ENCODE results near the gene CLEC9A.

The CLEC9A gene

GRCh38 chr12:10048526-10048925, 18.0 kb downstream of the CLEC9A start:
- DNase-seq, result no peak
- no peaks in the 10 kb centered on the region for H3K4me1 ChIP-seq
- no peak for TF ChIP-seq CTCF (IDR thresholded peaks at IDR 0.05; ENCODE audit: low read depth, low read length)

GRCh38 chr12:10052193-10052913, 21.9 kb downstream of the CLEC9A start:
- TF ChIP-seq CTCF (IDR thresholded peaks at IDR 0.05; ENCODE audit: low read depth, low read length), result no peak
- H3K36me3 ChIP-seq, result no peaks in the 10 kb centered on the region
- no peaks in the 10 kb centered on the region for H3K9me3 ChIP-seq
- no peaks in the 10 kb centered on the region for H3K27me3 ChIP-seq
- H3K4me1 ChIP-seq, result no peaks in the 10 kb centered on the region
- no peak overlapping the region for H3K4me3 ChIP-seq (ENCODE audit: low read depth, low read length)
- no peak for DNase-seq

More at GRCh38 chr12:10048526-10048925, 18.0 kb downstream of the CLEC9A start:
- no peaks in the 10 kb centered on the region for H3K27me3 ChIP-seq
- H3K4me3 ChIP-seq (ENCODE audit: low read depth, low read length), result no peak overlapping the region
- H3K9me3 ChIP-seq, result no peaks in the 10 kb centered on the region
- no peaks in the 10 kb centered on the region for H3K36me3 ChIP-seq

DNA sequence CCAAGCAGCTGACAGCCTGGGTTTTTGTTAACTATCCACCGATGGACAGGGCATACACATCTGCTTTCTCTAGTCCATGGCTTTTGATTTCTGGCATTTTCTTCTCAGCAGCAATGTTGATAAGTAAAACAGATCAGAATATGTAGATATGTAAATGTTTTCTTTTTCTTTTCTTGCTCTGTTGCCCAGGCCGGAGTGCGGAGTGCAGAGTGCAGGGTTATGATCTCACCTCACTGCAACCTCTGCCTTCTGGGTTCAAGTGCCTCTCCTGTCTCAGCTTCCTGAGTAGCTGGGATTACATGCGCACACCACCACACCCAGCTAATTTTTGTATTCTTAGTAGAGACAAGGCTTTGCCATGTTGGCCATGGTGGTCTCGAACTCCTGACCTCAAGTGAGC, 27.9 kb downstream of the CLEC9A start:
- Histone ChIP-seq H3K27me3 (no peaks in the 10 kb centered on the region; the same call in 1 of the 2 replicates), H3K4me3 (ENCODE audit: low read depth, low read length) (no peak overlapping the region), H3K36me3 (no peaks in the 10 kb centered on the region), H3K9me3 (no peaks in the 10 kb centered on the region), H3K4me1 (no peaks in the 10 kb centered on the region)
- no peak for TF ChIP-seq CTCF (IDR thresholded peaks at IDR 0.05; ENCODE audit: low read depth, low read length)
- no peak for DNase-seq

GRCh38 chr12:10065241-10065640, 34.8 kb downstream of the CLEC9A start:
- no peak for DNase-seq
- H3K27me3 ChIP-seq, result no peaks in the 10 kb centered on the region; the same call in 1 of the 2 replicates
- no peaks in the 10 kb centered on the region for H3K4me1 ChIP-seq
- no peak for TF ChIP-seq CTCF (IDR thresholded peaks at IDR 0.05; ENCODE audit: low read depth, low read length)
- no peaks in the 10 kb centered on the region for H3K9me3 ChIP-seq
- no peak overlapping the region for H3K4me3 ChIP-seq (ENCODE audit: low read depth, low read length)
- H3K36me3 ChIP-seq, result no peaks in the 10 kb centered on the region

GRCh38 chr12:10067264-10067663, 36.8 kb downstream of the CLEC9A start:
- Histone ChIP-seq H3K27me3 (no peaks in the 10 kb centered on the region; the same call in 1 of the 2 replicates), H3K36me3 (no peaks in the 10 kb centered on the region), H3K4me1 (no peaks in the 10 kb centered on the region), H3K4me3 (ENCODE audit: low read depth, low read length) (no peak overlapping the region), H3K9me3 (no peaks in the 10 kb centered on the region)
- no peak for TF ChIP-seq CTCF (IDR thresholded peaks at IDR 0.05; ENCODE audit: low read depth, low read length)
- no peak for DNase-seq

GRCh38 chr12:10067942-10068341, 37.5 kb downstream of the CLEC9A start:
- no peak for TF ChIP-seq CTCF (IDR thresholded peaks at IDR 0.05; ENCODE audit: low read depth, low read length)
- Histone ChIP-seq H3K36me3 (no peaks in the 10 kb centered on the region), H3K4me3 (ENCODE audit: low read depth, low read length) (no peak overlapping the region), H3K4me1 (no peaks in the 10 kb centered on the region), H3K9me3 (no peaks in the 10 kb centered on the region), H3K27me3 (no peaks in the 10 kb centered on the region; the same call in 1 of the 2 replicates)
- no peak for DNase-seq
